Neural progenitor cell (in vitro differentiated cells): ENCODE measurements around the gene ZFP36L2. TPM values are rescaled to one million over a fixed set of nuclear protein-coding genes. Genes with fewer than 3 reads are reported as not detected.
"Not testable (repeated sequence)": the region's sequence is repeated elsewhere in the genome, so short reads cannot be mapped to it uniquely, and the experiment has no call there.

Experiments
- DNase-seq: peaks from one replicate; pipeline ENCODE4 v3.0.0-alpha.2; 2016; ENCODE audit warnings: low spot score
- H2AFZ ChIP-seq: fragments of 200-600 bp; sonication (generic); replicated peaks from 2 replicates; pipeline ENCODE4 v1.6.1; 2016; ENCODE audit warnings: antibody characterized with exemption
- H3F3A ChIP-seq: fragments of 200-600 bp; sonication (generic); 2 replicates; pipeline ENCODE4 v1.6.1; 2016; ENCODE audit warnings: antibody characterized with exemption, low read depth
- H3K27ac ChIP-seq: fragments of 200-600 bp; sonication (generic); 2 replicates; pipeline ENCODE4 v1.5.1; 2016; ENCODE audit warnings: mild to moderate bottlenecking
- H3K27me3 ChIP-seq: fragments of 200-600 bp; sonication (generic); 2 replicates; pipeline ENCODE4 v1.6.1; 2016; ENCODE audit warnings: mild to moderate bottlenecking, moderate library complexity
- H3K36me3 ChIP-seq: fragments of 200-600 bp; sonication (generic); 2 replicates; pipeline ENCODE4 v1.5.1; 2016
- H3K4me1 ChIP-seq: fragments of 200-600 bp; sonication (generic); 2 replicates; pipeline ENCODE4 v1.6.1; 2016; ENCODE audit warnings: mixed run types
- H3K4me2 ChIP-seq: fragments of 200-600 bp; sonication (generic); 2 replicates; pipeline ENCODE4 v1.6.1; 2016
- H3K4me3 ChIP-seq: fragments of 200-600 bp; sonication (generic); 2 replicates; pipeline ENCODE4 v1.5.1; 2016
- H3K79me2 ChIP-seq: fragments of 200-600 bp; sonication (generic); 2 replicates; pipeline ENCODE4 v1.6.1; 2016; ENCODE audit warnings: low read depth
- H3K9ac ChIP-seq: fragments of 200-600 bp; sonication (generic); 2 replicates; pipeline ENCODE4 v1.6.1; 2016
- H3K9me3 ChIP-seq: fragments of 200-600 bp; sonication (generic); 2 replicates; pipeline ENCODE4 v1.5.1; 2016; ENCODE audit warnings: low read depth
- H4K20me1 ChIP-seq: fragments of 200-600 bp; sonication (generic); 2 replicates; pipeline ENCODE4 v1.6.1; 2016; ENCODE audit warnings: low read depth
- H3K27ac Mint-ChIP-seq: 3 replicates; pipeline ENCODE4 v1.8.0; 2021; ENCODE audit warnings: mixed read lengths
- H3K27me3 Mint-ChIP-seq: 2 replicates; pipeline ENCODE4 v1.8.0; 2022; ENCODE audit warnings: low read depth, mild to moderate bottlenecking, inconsistent platforms, moderate library complexity, mixed read lengths; ENCODE audit not compliant: insufficient read depth
- H3K36me3 Mint-ChIP-seq: 3 replicates; pipeline ENCODE4 v1.8.0; 2021; ENCODE audit warnings: mixed read lengths
- H3K4me1 Mint-ChIP-seq: 3 replicates; pipeline ENCODE4 v1.8.0; 2021; ENCODE audit warnings: mixed read lengths
- H3K4me3 Mint-ChIP-seq: 3 replicates; pipeline ENCODE4 v1.8.0; 2021; ENCODE audit warnings: mild to moderate bottlenecking, moderate library complexity, mixed read lengths
- H3K9me3 Mint-ChIP-seq: 3 replicates; pipeline ENCODE4 v1.8.0; 2020; ENCODE audit warnings: mixed read lengths
- EZH2 ChIP-seq: fragments of 200-600 bp; sonication (generic); IDR thresholded peaks from 2 replicates; pipeline ENCODE4 v1.6.1; 2017; ENCODE audit warnings: antibody characterized with exemption, mild to moderate bottlenecking, moderate library complexity
- EZH2phosphoT487 ChIP-seq: fragments of 200-600 bp; sonication (generic); IDR thresholded peaks from 2 replicates; pipeline ENCODE4 v1.6.1; 2017; ENCODE audit warnings: antibody characterized with exemption
- total RNA-seq: library from RNA; depleted of rRNA; stranded (reverse); fragments of >200 nt; gene quantifications from 2 replicates; pipeline ENCODE4 v1.2.3, GENCODE V29; 2015; ENCODE audit warnings: low replicate concordance
- TF ChIP-seq, protein P1 (sequence below): fragments of 200-600 bp; sonication (generic); IDR thresholded peaks from 2 replicates; pipeline ENCODE4 v1.5.1; 2017; ENCODE audit warnings: antibody characterized with exemption, mild to moderate bottlenecking

Gene ZFP36L2
- total RNA-seq, 1 donor from 2014 or later: 13.8 TPM

DNA sequence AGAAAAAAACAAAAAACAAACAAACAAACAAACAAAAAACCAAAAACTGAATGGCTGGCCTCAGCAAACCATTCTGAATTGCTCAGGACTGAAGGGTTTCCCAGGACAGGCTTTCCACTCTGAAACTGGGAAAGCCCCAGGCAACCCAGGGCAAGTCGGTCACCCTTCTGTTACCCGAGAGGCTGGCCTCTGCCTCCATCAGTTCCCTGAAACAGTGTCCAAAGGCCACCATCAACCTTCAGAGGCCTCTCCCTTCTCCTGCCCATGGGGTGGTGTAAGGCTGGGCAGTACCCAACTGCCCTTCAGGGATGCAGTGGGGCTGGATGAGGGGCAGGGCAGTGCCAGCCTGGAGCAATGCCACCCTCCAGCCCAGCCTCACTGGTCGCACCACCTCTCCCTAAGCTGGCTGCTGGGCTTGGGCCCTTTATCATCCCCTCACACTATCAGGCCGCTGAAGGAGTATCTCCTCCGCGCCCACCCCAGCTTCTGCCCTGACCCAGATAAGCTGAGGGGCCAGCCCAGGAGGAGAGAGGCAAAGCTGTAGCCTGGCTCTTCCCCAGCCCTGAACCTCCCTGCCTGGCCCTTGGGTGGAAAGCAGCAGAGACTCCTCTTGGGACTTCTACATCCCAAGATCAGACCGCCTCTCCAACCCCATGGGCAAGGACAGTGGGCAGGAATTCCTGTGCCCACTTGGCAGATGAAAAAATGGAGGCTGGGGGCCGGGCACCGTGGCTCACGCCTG, 35.9 kb downstream of the ZFP36L2 start:
- Mint-ChIP-seq H3K36me3 (no peaks in the 10 kb centered on the region), H3K4me3 (no peak overlapping the region), H3K4me1 (peaks cover 39% of the 10 kb centered on the region), H3K27ac (no peak overlapping the region), H3K27me3 (peaks cover 18% of the 10 kb centered on the region), H3K9me3 (no peaks in the 10 kb centered on the region)
- H4K20me1 ChIP-seq: no peaks in the 10 kb centered on the region
- no peak overlapping the region for H3K9ac ChIP-seq
- H3K36me3 ChIP-seq: no peaks in the 10 kb centered on the region
- no peak overlapping the region for H3K27ac ChIP-seq
- no peak for DNase-seq
- no peak overlapping the region for H3K4me3 ChIP-seq
- no peak overlapping the region for H3K4me2 ChIP-seq
- H3F3A ChIP-seq: peaks cover 5% of the 10 kb centered on the region
- no peaks in the 10 kb centered on the region for H3K27me3 ChIP-seq
- H3K4me1 ChIP-seq: peaks cover 9% of the 10 kb centered on the region
- no peaks in the 10 kb centered on the region for H3K9me3 ChIP-seq
- no peak overlapping the region for H2AFZ ChIP-seq
- no peak for TF ChIP-seq EZH2
- no peak for TF ChIP-seq EZH2phosphoT487
- TF ChIP-seq, protein P1, sequence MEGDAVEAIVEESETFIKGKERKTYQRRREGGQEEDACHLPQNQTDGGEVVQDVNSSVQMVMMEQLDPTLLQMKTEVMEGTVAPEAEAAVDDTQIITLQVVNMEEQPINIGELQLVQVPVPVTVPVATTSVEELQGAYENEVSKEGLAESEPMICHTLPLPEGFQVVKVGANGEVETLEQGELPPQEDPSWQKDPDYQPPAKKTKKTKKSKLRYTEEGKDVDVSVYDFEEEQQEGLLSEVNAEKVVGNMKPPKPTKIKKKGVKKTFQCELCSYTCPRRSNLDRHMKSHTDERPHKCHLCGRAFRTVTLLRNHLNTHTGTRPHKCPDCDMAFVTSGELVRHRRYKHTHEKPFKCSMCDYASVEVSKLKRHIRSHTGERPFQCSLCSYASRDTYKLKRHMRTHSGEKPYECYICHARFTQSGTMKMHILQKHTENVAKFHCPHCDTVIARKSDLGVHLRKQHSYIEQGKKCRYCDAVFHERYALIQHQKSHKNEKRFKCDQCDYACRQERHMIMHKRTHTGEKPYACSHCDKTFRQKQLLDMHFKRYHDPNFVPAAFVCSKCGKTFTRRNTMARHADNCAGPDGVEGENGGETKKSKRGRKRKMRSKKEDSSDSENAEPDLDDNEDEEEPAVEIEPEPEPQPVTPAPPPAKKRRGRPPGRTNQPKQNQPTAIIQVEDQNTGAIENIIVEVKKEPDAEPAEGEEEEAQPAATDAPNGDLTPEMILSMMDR: no peak
- H3K79me2 ChIP-seq: no peaks in the 10 kb centered on the region

DNA sequence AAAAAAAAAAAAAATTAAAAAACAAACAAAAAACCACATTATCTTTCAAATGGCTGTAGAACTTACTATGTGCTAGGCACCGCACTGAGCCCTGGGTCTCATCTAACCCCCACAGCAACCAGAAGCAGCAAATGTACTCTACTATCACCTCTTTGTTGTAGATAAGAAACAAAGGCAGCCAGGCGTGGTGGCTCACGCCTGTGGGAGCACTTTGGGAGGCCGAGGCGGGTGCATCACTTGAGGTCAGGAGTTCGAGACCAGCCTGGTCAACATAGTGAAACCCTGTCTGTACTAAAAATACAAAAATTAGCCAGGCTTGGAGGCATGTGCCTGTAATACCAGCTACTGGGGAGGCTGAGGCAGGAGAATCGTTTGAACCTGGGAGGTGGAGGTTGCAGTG, 36.5 kb downstream of the ZFP36L2 start:
- H2AFZ ChIP-seq, H3K27me3 ChIP-seq, H3K4me1 ChIP-seq, H3F3A ChIP-seq, H3K9me3 ChIP-seq, H3K36me3 ChIP-seq, H3K4me3 Mint-ChIP-seq, H3K9me3 Mint-ChIP-seq, H3K4me3 ChIP-seq, H3K79me2 ChIP-seq, H3K27ac ChIP-seq, H4K20me1 ChIP-seq, H3K36me3 Mint-ChIP-seq, H3K4me2 ChIP-seq, H3K27ac Mint-ChIP-seq, DNase-seq, H3K9ac ChIP-seq: not testable (repeated sequence)
- peaks cover 39% of the 10 kb centered on the region for H3K4me1 Mint-ChIP-seq
- peaks cover 18% of the 10 kb centered on the region for H3K27me3 Mint-ChIP-seq

DNA sequence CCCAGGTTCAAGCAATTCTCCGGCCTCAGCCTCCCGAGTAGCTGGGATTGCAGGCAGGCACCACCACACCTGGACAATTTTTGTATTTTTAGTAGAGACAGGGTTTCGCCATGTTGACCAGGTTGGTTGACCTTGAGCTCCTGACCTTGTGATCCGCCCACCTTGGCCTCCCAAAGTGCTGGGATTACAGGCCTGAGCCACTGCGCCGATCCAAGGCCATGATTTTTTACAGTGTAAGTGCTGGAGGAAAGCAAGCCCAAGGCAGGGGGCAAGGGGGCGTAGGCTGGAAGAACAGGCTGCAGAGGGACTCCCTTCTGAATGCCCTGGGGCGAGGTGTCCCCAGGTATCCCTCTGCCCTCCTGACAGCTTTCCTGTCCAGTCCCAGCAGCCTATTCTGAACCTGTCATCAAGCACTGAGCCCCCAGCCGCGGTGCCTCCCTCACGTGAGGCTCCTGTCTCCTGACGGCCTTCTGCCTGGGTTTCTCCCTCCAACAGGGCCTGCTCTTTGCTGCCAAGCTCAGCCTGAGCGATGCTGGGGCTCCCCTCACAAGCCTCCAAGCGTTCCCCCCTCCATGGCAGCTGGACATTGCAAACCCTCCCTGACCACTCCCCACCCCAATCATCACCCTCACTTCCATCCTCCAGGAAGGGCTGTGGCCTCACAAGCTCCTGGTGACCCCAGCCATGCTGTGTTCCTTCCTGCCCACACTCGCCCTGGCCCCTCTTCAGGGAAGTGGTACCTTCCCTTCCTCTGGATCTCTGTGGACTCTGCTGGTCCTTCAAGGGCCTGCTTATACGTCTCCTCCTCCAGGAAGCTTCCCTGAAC, 37.6 kb downstream of the ZFP36L2 start:
- Histone ChIP-seq H3K4me3 (no peak overlapping the region), H3K4me1 (peaks cover 9% of the 10 kb centered on the region), H4K20me1 (no peaks in the 10 kb centered on the region), H3K27ac (no peak overlapping the region), H3K9ac (no peak overlapping the region), H3K27me3 (no peaks in the 10 kb centered on the region), H2AFZ (no peak overlapping the region), H3K36me3 (no peaks in the 10 kb centered on the region), H3K4me2 (no peak overlapping the region), H3K79me2 (no peaks in the 10 kb centered on the region), H3F3A (peaks cover 5% of the 10 kb centered on the region), H3K9me3 (no peaks in the 10 kb centered on the region)
- Mint-ChIP-seq H3K9me3 (no peaks in the 10 kb centered on the region), H3K4me1 (peaks cover 29% of the 10 kb centered on the region), H3K4me3 (no peak overlapping the region), H3K27me3 (peaks cover 16% of the 10 kb centered on the region), H3K27ac (no peak overlapping the region), H3K36me3 (no peaks in the 10 kb centered on the region)
- TF ChIP-seq EZH2phosphoT487 (no peak), EZH2 (no peak)
- TF ChIP-seq, protein P1: no peak
- DNase-seq: no peak
